ENCODE results near the gene LSAMP.

DNA sequence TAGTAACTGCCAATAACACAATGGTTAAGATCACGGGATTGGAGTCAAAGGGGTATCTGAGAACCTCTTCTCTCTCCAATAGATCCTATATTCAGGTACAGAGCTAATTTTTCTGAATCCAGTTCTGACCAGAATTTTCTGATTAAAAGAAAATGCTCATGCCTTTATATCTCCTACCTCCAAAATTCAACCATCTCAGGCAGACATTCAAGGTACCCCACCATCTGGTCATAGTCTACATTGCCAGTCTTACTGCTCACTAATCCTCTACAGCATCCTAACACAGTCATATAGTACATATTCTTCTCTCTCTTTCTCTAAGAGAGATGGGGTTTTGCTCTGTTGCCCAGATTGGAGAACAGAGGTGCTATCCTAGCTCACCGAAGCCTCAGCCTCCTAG, 59.1 kb downstream of the LSAMP start:
- TF ChIP-seq CTCF (IDR thresholded peaks at IDR 0.05; ENCODE audit: insufficient read depth, low read length, poor library complexity, severe bottlenecking), result no peak
- TF ChIP-seq EZH2phosphoT487 (conservative IDR thresholded peaks at IDR 0.05; ENCODE audit: low read length), result no peak
